ENCODE data around the gene GTF3C4. TPM values are rescaled to one million over a fixed set of nuclear protein-coding genes. Genes with fewer than 3 reads are reported as not detected.

The GTF3C4 gene
- total and polyA plus RNA-seq, 7 donors: 3.8 to 12.8 (median 9.6) TPM

GRCh38 chr9:132674485-132674884 is 4.2 kb downstream of the GTF3C4 start:
- WGBS, 3 donors: 87 to 90% (median 88%) methylated on average over 4 of the region's 4 CpGs
- intact Hi-C loops (cut with DNase I): no loop called here
- no peak overlapping the region for H3K4me3 ChIP-seq

GRCh38 chr9:132677976-132678375 is 7.7 kb downstream of the GTF3C4 start:
- 87 to 91% (median 89%) methylated on average over 8 of the region's 8 CpGs for WGBS, 3 donors
- H3K4me1 ChIP-seq: peaks cover 20% of the 10 kb centered on the region
- H3K27ac ChIP-seq: no peak overlapping the region
- intact Hi-C loops (cut with DNase I): no loop called here
- no peaks in the 10 kb centered on the region for H3K27me3 ChIP-seq (ENCODE audit: insufficient read depth in 3 of 3, low read length in 2 of 3)
- peaks cover 3 to 34% of the 10 kb centered on the region in 2 donors for H3K36me3 ChIP-seq (ENCODE audit: insufficient read depth in 1 of 2, low read depth in 1 of 2)
- no peaks in the 10 kb centered on the region for H3K9me3 ChIP-seq
- no peak overlapping the region for H3K4me3 ChIP-seq
- DNase-seq (no peak), ATAC-seq (no peak)
- no peak for TF ChIP-seq CTCF (IDR thresholded peaks at IDR 0.05)

More at GRCh38 chr9:132674485-132674884, 4.2 kb downstream of the GTF3C4 start:
- TF ChIP-seq CTCF (IDR thresholded peaks at IDR 0.05): no peak
- Histone ChIP-seq H3K36me3 (ENCODE audit: insufficient read depth in 1 of 2, low read depth in 1 of 2) (peaks cover 3 to 18% of the 10 kb centered on the region in 2 donors), H3K27me3 (ENCODE audit: insufficient read depth in 3 of 3, low read length in 2 of 3) (no peaks in the 10 kb centered on the region), H3K27ac (no peak overlapping the region), H3K9me3 (no peaks in the 10 kb centered on the region), H3K4me1 (peaks cover 42% of the 10 kb centered on the region)
- DNase-seq (no peak), ATAC-seq (no peak)

- no peak overlapping the region for H3K4me3 ChIP-seq
- 58 to 77% (median 58%) methylated on average over 3 of the region's 3 CpGs for WGBS, 3 donors
Observed at GRCh38 chr9:132679946-132680625, 9.8 kb downstream of the GTF3C4 start.

GRCh38 chr9:132681561-132681960 is 11.3 kb downstream of the GTF3C4 start:
- no peak for DNase-seq
- Histone ChIP-seq H3K27ac (no peak overlapping the region), H3K27me3 (ENCODE audit: insufficient read depth in 3 of 3, low read length in 2 of 3) (no peaks in the 10 kb centered on the region), H3K4me1 (no peaks in the 10 kb centered on the region), H3K36me3 (ENCODE audit: insufficient read depth in 1 of 2, low read depth in 1 of 2) (peaks cover 5 to 70% of the 10 kb centered on the region in 2 donors), H3K4me3 (no peak overlapping the region), H3K9me3 (no peaks in the 10 kb centered on the region)
- 77 to 89% (median 79%) methylated on average over 5 of the region's 5 CpGs for WGBS, 3 donors
- intact Hi-C loops (cut with DNase I): no loop called here
- no peak for TF ChIP-seq CTCF (IDR thresholded peaks at IDR 0.05)
- no peak for ATAC-seq

More at GRCh38 chr9:132679946-132680625, 9.8 kb downstream of the GTF3C4 start:
- no peak for TF ChIP-seq CTCF (IDR thresholded peaks at IDR 0.05)
- Histone ChIP-seq H3K9me3 (no peaks in the 10 kb centered on the region), H3K4me1 (peaks cover 5% of the 10 kb centered on the region), H3K27ac (no peak overlapping the region), H3K36me3 (ENCODE audit: insufficient read depth in 1 of 2, low read depth in 1 of 2) (peaks cover 3 to 55% of the 10 kb centered on the region in 2 donors), H3K27me3 (ENCODE audit: insufficient read depth in 3 of 3, low read length in 2 of 3) (no peaks in the 10 kb centered on the region)
- intact Hi-C loops (cut with DNase I): no loop called here
- ATAC-seq: no peak
- DNase-seq: no peak

- TF ChIP-seq CTCF (IDR thresholded peaks at IDR 0.05): no peak
- DNase-seq (no peak), ATAC-seq (no peak)
- intact Hi-C loops (cut with DNase I): no loop called here
- Histone ChIP-seq H3K4me3 (no peak overlapping the region), H3K9me3 (no peaks in the 10 kb centered on the region), H3K4me1 (no peaks in the 10 kb centered on the region), H3K27ac (no peak overlapping the region), H3K36me3 (ENCODE audit: insufficient read depth in 1 of 2, low read depth in 1 of 2) (peaks cover 2 to 81% of the 10 kb centered on the region in 2 donors), H3K27me3 (ENCODE audit: insufficient read depth in 3 of 3, low read length in 2 of 3) (no peaks in the 10 kb centered on the region)
- WGBS, 3 donors: 88 to 100% (median 92%) methylated on average over 1 of the region's 1 CpG
Observed at GRCh38 chr9:132683873-132684272, 13.6 kb downstream of the GTF3C4 start.

Data from psoas muscle (tissue), 8 donors.